ENCODE measurements around the gene IFFO2. TPM values are rescaled to one million over a fixed set of nuclear protein-coding genes. Genes with fewer than 3 reads are reported as not detected.

IFFO2 gene
- total and polyA plus RNA-seq, 4 donors, result 0.88 to 7.4 (median 3.0) TPM

GRCh38 chr1:18938707-18939070 lies 17.8 kb downstream of the IFFO2 start:
- Histone ChIP-seq H3K27ac (ENCODE audit: low read depth in 1 of 2, low read length in 2 of 2) (no peak overlapping the region), H3K9me3 (ENCODE audit: control insufficient read depth in 4 of 4, low read length in 3 of 4) (no peaks in the 10 kb centered on the region), H3K27me3 (ENCODE audit: control insufficient read depth in 4 of 4, insufficient read depth in 4 of 4, low read length in 3 of 4) (no peaks in the 10 kb centered on the region), H3K4me1 (ENCODE audit: control insufficient read depth in 4 of 4, insufficient read depth in 4 of 4, low read length in 3 of 4) (peaks cover 5 to 13% (median 8%) of the 10 kb centered on the region in 4 donors), H3K36me3 (ENCODE audit: control insufficient read depth in 4 of 4, insufficient read depth in 3 of 4, low read depth in 1 of 4, low read length in 3 of 4) (no peaks in the 10 kb centered on the region), H3K4me3 (ENCODE audit: low read depth in 1 of 3, low read length in 3 of 3) (no peak overlapping the region), H3K9ac (ENCODE audit: low read depth in 1 of 2, low read length in 2 of 2) (no peak overlapping the region)
- no peak for TF ChIP-seq JUND (IDR thresholded peaks at IDR 0.05)
- TF ChIP-seq, protein P1, sequence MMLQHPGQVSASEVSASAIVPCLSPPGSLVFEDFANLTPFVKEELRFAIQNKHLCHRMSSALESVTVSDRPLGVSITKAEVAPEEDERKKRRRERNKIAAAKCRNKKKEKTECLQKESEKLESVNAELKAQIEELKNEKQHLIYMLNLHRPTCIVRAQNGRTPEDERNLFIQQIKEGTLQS (IDR thresholded peaks at IDR 0.05), result no peak
- TF ChIP-seq MAX (IDR thresholded peaks at IDR 0.05), result no peak
- TF ChIP-seq, protein P2, sequence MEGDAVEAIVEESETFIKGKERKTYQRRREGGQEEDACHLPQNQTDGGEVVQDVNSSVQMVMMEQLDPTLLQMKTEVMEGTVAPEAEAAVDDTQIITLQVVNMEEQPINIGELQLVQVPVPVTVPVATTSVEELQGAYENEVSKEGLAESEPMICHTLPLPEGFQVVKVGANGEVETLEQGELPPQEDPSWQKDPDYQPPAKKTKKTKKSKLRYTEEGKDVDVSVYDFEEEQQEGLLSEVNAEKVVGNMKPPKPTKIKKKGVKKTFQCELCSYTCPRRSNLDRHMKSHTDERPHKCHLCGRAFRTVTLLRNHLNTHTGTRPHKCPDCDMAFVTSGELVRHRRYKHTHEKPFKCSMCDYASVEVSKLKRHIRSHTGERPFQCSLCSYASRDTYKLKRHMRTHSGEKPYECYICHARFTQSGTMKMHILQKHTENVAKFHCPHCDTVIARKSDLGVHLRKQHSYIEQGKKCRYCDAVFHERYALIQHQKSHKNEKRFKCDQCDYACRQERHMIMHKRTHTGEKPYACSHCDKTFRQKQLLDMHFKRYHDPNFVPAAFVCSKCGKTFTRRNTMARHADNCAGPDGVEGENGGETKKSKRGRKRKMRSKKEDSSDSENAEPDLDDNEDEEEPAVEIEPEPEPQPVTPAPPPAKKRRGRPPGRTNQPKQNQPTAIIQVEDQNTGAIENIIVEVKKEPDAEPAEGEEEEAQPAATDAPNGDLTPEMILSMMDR (IDR thresholded peaks at IDR 0.05; ENCODE audit: low read depth, low read length, missing input control), result no peak
- TF ChIP-seq FOXA2 (IDR thresholded peaks at IDR 0.05), result no peak
- no peak for TF ChIP-seq YY1 (IDR thresholded peaks at IDR 0.05)
- no peak for TF ChIP-seq NR2F2 (IDR thresholded peaks at IDR 0.05)
- no peak for TF ChIP-seq TAF1 (conservative IDR thresholded peaks at IDR 0.05)
- TF ChIP-seq FOXA1 (IDR thresholded peaks at IDR 0.05), result no peak
- no peak for TF ChIP-seq GABPA (IDR thresholded peaks at IDR 0.05 in 1 of 2, conservative IDR thresholded peaks at IDR 0.05 in 1 of 2)
- no peak for TF ChIP-seq HNF4G (IDR thresholded peaks at IDR 0.05)
- TF ChIP-seq HNF4A (conservative IDR thresholded peaks at IDR 0.05), result no peak
- no peak for TF ChIP-seq SP1 (IDR thresholded peaks at IDR 0.05)
- TF ChIP-seq, protein P3, sequence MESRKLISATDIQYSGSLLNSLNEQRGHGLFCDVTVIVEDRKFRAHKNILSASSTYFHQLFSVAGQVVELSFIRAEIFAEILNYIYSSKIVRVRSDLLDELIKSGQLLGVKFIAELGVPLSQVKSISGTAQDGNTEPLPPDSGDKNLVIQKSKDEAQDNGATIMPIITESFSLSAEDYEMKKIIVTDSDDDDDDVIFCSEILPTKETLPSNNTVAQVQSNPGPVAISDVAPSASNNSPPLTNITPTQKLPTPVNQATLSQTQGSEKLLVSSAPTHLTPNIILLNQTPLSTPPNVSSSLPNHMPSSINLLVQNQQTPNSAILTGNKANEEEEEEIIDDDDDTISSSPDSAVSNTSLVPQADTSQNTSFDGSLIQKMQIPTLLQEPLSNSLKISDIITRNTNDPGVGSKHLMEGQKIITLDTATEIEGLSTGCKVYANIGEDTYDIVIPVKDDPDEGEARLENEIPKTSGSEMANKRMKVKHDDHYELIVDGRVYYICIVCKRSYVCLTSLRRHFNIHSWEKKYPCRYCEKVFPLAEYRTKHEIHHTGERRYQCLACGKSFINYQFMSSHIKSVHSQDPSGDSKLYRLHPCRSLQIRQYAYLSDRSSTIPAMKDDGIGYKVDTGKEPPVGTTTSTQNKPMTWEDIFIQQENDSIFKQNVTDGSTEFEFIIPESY (IDR thresholded peaks at IDR 0.05), result no peak
- TF ChIP-seq RAD21 (IDR thresholded peaks at IDR 0.05), result no peak
- TF ChIP-seq RXRA (IDR thresholded peaks at IDR 0.05), result no peak
- no peak for TF ChIP-seq EGR1 (IDR thresholded peaks at IDR 0.05; ENCODE audit: low read depth in 2 of 2)
- TF ChIP-seq, protein P4, sequence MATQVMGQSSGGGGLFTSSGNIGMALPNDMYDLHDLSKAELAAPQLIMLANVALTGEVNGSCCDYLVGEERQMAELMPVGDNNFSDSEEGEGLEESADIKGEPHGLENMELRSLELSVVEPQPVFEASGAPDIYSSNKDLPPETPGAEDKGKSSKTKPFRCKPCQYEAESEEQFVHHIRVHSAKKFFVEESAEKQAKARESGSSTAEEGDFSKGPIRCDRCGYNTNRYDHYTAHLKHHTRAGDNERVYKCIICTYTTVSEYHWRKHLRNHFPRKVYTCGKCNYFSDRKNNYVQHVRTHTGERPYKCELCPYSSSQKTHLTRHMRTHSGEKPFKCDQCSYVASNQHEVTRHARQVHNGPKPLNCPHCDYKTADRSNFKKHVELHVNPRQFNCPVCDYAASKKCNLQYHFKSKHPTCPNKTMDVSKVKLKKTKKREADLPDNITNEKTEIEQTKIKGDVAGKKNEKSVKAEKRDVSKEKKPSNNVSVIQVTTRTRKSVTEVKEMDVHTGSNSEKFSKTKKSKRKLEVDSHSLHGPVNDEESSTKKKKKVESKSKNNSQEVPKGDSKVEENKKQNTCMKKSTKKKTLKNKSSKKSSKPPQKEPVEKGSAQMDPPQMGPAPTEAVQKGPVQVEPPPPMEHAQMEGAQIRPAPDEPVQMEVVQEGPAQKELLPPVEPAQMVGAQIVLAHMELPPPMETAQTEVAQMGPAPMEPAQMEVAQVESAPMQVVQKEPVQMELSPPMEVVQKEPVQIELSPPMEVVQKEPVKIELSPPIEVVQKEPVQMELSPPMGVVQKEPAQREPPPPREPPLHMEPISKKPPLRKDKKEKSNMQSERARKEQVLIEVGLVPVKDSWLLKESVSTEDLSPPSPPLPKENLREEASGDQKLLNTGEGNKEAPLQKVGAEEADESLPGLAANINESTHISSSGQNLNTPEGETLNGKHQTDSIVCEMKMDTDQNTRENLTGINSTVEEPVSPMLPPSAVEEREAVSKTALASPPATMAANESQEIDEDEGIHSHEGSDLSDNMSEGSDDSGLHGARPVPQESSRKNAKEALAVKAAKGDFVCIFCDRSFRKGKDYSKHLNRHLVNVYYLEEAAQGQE (IDR thresholded peaks at IDR 0.05), result no peak
- no peak for DNase-seq (ENCODE audit: low spot score)
- WGBS, result 56% methylated on average over 2 of the region's 2 CpGs

Data from liver (tissue), 9 donors.